ENCODE results near the gene KCNH2. TPM values are rescaled to one million over a fixed set of nuclear protein-coding genes. Genes with fewer than 3 reads are reported as not detected.
"Not testable (repeated sequence)": the region's sequence is repeated elsewhere in the genome, so short reads cannot be mapped to it uniquely, and the experiment has no call there.

Gene KCNH2, protein sequence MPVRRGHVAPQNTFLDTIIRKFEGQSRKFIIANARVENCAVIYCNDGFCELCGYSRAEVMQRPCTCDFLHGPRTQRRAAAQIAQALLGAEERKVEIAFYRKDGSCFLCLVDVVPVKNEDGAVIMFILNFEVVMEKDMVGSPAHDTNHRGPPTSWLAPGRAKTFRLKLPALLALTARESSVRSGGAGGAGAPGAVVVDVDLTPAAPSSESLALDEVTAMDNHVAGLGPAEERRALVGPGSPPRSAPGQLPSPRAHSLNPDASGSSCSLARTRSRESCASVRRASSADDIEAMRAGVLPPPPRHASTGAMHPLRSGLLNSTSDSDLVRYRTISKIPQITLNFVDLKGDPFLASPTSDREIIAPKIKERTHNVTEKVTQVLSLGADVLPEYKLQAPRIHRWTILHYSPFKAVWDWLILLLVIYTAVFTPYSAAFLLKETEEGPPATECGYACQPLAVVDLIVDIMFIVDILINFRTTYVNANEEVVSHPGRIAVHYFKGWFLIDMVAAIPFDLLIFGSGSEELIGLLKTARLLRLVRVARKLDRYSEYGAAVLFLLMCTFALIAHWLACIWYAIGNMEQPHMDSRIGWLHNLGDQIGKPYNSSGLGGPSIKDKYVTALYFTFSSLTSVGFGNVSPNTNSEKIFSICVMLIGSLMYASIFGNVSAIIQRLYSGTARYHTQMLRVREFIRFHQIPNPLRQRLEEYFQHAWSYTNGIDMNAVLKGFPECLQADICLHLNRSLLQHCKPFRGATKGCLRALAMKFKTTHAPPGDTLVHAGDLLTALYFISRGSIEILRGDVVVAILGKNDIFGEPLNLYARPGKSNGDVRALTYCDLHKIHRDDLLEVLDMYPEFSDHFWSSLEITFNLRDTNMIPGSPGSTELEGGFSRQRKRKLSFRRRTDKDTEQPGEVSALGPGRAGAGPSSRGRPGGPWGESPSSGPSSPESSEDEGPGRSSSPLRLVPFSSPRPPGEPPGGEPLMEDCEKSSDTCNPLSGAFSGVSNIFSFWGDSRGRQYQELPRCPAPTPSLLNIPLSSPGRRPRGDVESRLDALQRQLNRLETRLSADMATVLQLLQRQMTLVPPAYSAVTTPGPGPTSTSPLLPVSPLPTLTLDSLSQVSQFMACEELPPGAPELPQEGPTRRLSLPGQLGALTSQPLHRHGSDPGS
- total RNA-seq (2022) = 0.09 TPM in 1 of 2 replicates, not detected in the other
- percentile 4 among the genes with signal in this experiment for Bru-seq, nascent RNA
- BruChase-seq, experiment 1, labeled RNA remaining after a 6-hour chase = percentile 9 among the genes with signal in this experiment
- not detected for BruChase-seq, experiment 2, labeled RNA remaining after a 2-hour chase
- long read RNA-seq = 0 reads

DNA sequence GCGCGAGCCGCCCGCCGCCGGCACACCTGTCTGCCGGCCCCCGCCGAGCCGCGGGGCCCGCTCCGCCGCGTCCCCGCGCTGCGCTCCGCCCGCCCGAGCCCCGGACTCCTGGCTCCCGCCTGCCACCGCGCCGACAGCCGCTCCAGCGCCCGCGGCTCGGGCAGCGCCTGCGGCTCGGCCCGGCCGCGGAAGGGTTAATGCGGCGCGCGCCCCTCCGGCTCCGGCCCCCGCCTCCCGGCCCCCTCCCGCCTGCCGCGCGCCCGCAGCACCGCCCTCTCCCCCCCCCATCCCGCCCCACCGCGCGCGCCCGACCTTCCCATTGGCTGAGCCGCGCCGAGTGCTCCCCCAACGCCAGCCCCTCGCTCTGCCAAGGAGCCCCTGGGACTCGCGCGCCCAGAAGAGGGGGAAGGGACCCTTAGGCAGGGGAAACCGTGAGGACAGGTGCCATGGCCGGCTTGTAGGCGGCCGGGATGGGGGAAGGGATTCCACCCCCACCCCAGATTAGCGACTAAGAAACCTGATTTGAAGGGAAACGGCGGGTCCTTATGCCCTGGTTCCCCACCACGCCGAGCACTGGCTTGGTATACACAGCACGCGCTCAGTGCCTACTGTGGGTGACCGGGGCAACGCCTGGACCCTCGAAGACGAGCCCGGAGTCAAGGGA lies at the start of gene KCNH2:
Gene KCNH2 (minus strand): TSS at position 196 of the 664 bp plus-strand sequence. CDS start 408 bp downstream, outside the sequence.
- peak within 1 kb of the TSS; percentile 47 for H3K4me3 Mint-ChIP-seq (ENCODE audit: unreplicated experiment)
- no peaks in the 10 kb centered on the region for H3K36me3 Mint-ChIP-seq (ENCODE audit: insufficient read depth, unreplicated experiment)
- intact Hi-C loops (cut with micrococcal nuclease) = no loop called here
- peaks cover 14% of the 10 kb centered on the region for H3K4me1 Mint-ChIP-seq (ENCODE audit: insufficient read depth, unreplicated experiment)
- ChIA-PET CTCF (interaction anchor here (0.9 to 1.4 kb wide), 4 partner anchors 8 to 80 kb away, joined by 3 to 6 read pairs (median 4); no protein-coding TSS in a partner anchor), POLR2A (interaction anchor here (0.5 kb wide), 1 partner anchor 138 kb away, joined by 3 read pairs; no protein-coding TSS in a partner anchor)
- peaks cover 64% of the 10 kb centered on the region for H3K27me3 Mint-ChIP-seq (ENCODE audit: insufficient read depth, unreplicated experiment)
- H3K9me3 Mint-ChIP-seq (ENCODE audit: unreplicated experiment) = no peaks in the 10 kb centered on the region
- no peak for DNase-seq (ENCODE audit: unreplicated experiment)
- no peak for TF ChIP-seq CTCF (IDR thresholded peaks at IDR 0.05; ENCODE audit: unreplicated experiment)
- no TSS peak for BruUV-seq (replicated peaks)
- H3K27ac Mint-ChIP-seq (ENCODE audit: low read depth, unreplicated experiment) = no peak within 1 kb of the TSS

GRCh38 chr7:151027728-151028130 lies 49.6 kb upstream of the KCNH2 start:
- H3K4me3 Mint-ChIP-seq (ENCODE audit: unreplicated experiment) = peak overlapping the region; percentile 97
- H3K27me3 Mint-ChIP-seq (ENCODE audit: insufficient read depth, unreplicated experiment); H3K9me3 Mint-ChIP-seq (ENCODE audit: unreplicated experiment); DNase-seq (ENCODE audit: unreplicated experiment): not testable (repeated sequence)
- H3K27ac Mint-ChIP-seq (ENCODE audit: low read depth, unreplicated experiment) = peak overlapping the region; percentile 100
- ChIA-PET CTCF (interaction anchor here (0.6 to 1.3 kb wide), 14 partner anchors 9 to 1345 kb away, joined by 3 to 9 read pairs (median 3); no protein-coding TSS in a partner anchor), POLR2A (interaction anchor here (0.6 to 2.6 kb wide), 16 partner anchors 9 to 1833 kb away, joined by 3 to 42 read pairs (median 5); partner anchors contain the start of genes AGAP3, ASIC3, CDK5 and FASTK)
- peaks cover 29% of the 10 kb centered on the region for H3K4me1 Mint-ChIP-seq (ENCODE audit: insufficient read depth, unreplicated experiment)
- intact Hi-C loops (cut with micrococcal nuclease) = loop anchor here (1.0 to 2.0 kb wide), 4 partner anchors 31 to 84 kb away; partner anchors contain the start of gene FASTK
- H3K36me3 Mint-ChIP-seq (ENCODE audit: insufficient read depth, unreplicated experiment) = peaks cover 18% of the 10 kb centered on the region
- TSS peak; percentile 96 for BruUV-seq (replicated peaks)

GRCh38 chr7:151026771-151027727 lies 48.9 kb upstream of the KCNH2 start:
- BruUV-seq (replicated peaks); intact Hi-C loops (cut with micrococcal nuclease): not testable (repeated sequence)

More at GRCh38 chr7:151026771-151027727, 48.9 kb upstream of the KCNH2 start:
- peaks cover 29% of the 10 kb centered on the region for H3K4me1 Mint-ChIP-seq (ENCODE audit: insufficient read depth, unreplicated experiment)
- POLR2A ChIA-PET = interaction anchor here (0.6 to 2.6 kb wide), 8 partner anchors 12 to 101 kb away, joined by 3 to 42 read pairs (median 12); partner anchors contain the start of genes CDK5, FASTK and SLC4A2
- peak overlapping the region; percentile 100 for H3K27ac Mint-ChIP-seq (ENCODE audit: low read depth, unreplicated experiment)
- DNase-seq (ENCODE audit: unreplicated experiment); H3K9me3 Mint-ChIP-seq (ENCODE audit: unreplicated experiment); H3K27me3 Mint-ChIP-seq (ENCODE audit: insufficient read depth, unreplicated experiment): not testable (repeated sequence)
- H3K36me3 Mint-ChIP-seq (ENCODE audit: insufficient read depth, unreplicated experiment) = peaks cover 15% of the 10 kb centered on the region
- CTCF ChIA-PET = interaction anchor here (0.6 to 1.3 kb wide), 8 partner anchors 9 to 255 kb away, joined by 3 to 9 read pairs (median 3); no protein-coding TSS in a partner anchor
- H3K4me3 Mint-ChIP-seq (ENCODE audit: unreplicated experiment) = peak overlapping the region; percentile 97
